HCT116 (cell line): Measurements from ENCODE around the gene TMEM174. TPM values are rescaled to one million over a fixed set of nuclear protein-coding genes. Genes with fewer than 3 reads are reported as not detected.
"Not testable (repeated sequence)": the region's sequence is repeated elsewhere in the genome, so short reads cannot be mapped to it uniquely, and the experiment has no call there.

Experiments
- ATAC-seq: fragments of 200-7000 bp; cut with Tn5 transposase; 2 replicates; pipeline ENCODE4 v1.9.1; 2020; ENCODE audit warnings: mild to moderate bottlenecking, moderate library complexity
- BruUV-seq: library from RNA; stranded (reverse); fragments of 400-500 nt; replicated peaks from 2 replicates; lab custom pipeline; 2021; lab: Mats Ljungman, UMichigan
- CTCF ChIA-PET: fragments of 300-600 bp; sonication (Branson Sonifier 250); formaldehyde crosslinking; loops from one replicate; lab custom pipeline; 2021; ENCODE audit warnings: antibody characterized with exemption; lab: Charles Lee
- POLR2A ChIA-PET: fragments of 300-600, 350-600 bp; sonication (Branson Sonifier 250); formaldehyde crosslinking; loops from one replicate; lab custom pipeline; 2021; ENCODE audit warnings: antibody characterized with exemption; lab: Charles Lee
- RAD21 ChIA-PET, 2 experiments: fragments of 300-600 bp; sonication (Branson Sonifier 250); formaldehyde crosslinking; loops; one replicate each; lab custom pipeline; 2023; ENCODE audit warnings: low total read pairs in 2 of 2; ENCODE audit not compliant: uncharacterized antibody in 2 of 2, unreplicated experiment in 2 of 2, low non-redundant PET in 1 of 2; lab: Charles Lee
- DNase-seq: peaks from one replicate; pipeline ENCODE4 v3.0.0-alpha.2; 2010; ENCODE audit warnings: low read depth, low spot score
- H2AFZ ChIP-seq: fragments of 200-600 bp; shearing (Covaris generic), sonication (generic); 2 replicates; pipeline ENCODE4 v1.6.1; 2017; ENCODE audit warnings: low read depth, mixed run types, mixed read lengths, antibody characterized with exemption, low read length; ENCODE audit not compliant: poor library complexity, severe bottlenecking
- H3K27ac ChIP-seq: 2 replicates; pipeline ENCODE4 v1.5.1; 2012; ENCODE audit warnings: low read depth, low read length
- H3K27me3 ChIP-seq: fragments of 200-600 bp; sonication (generic); 2 replicates; pipeline ENCODE4 v1.6.1; 2016; ENCODE audit warnings: mixed run types, low read length, mixed read lengths; ENCODE audit not compliant: insufficient read depth
- H3K36me3 ChIP-seq, 2 experiments: fragments of 200-500 bp in 1 of 2; fragments of 200-600 bp in 1 of 2; sonication (Bioruptor generic) in 1 of 2; sonication (generic) in 1 of 2; 2 replicates each; pipeline versions ENCODE4 v1.5.1 to v1.6.1; 2014 to 2016; ENCODE audit warnings: low read length in 2 of 2, inconsistent platforms in 1 of 2, mixed read lengths in 1 of 2, mixed run types in 1 of 2; ENCODE audit not compliant: insufficient read depth in 2 of 2, control insufficient read depth in 1 of 2
- H3K4me1 ChIP-seq, 2 experiments: fragments of 200-600 bp in 1 of 2; sonication (generic) in 1 of 2; 2 replicates each; pipeline versions ENCODE4 v1.5.1 to v1.6.1; 2012 to 2017; ENCODE audit warnings: low read length in 2 of 2, inconsistent platforms in 1 of 2, mild to moderate bottlenecking in 1 of 2, mixed read lengths in 1 of 2, mixed run types in 1 of 2, moderate library complexity in 1 of 2; ENCODE audit not compliant: insufficient read depth in 2 of 2, control insufficient read depth in 1 of 2
- H3K4me2 ChIP-seq: fragments of 200-600 bp; sonication (generic); 2 replicates; pipeline ENCODE4 v1.6.1; 2017; ENCODE audit warnings: mixed run types, low read length, mixed read lengths
- H3K4me3 ChIP-seq, 2 experiments: fragments of 200-600 bp in 1 of 2; sonication (generic) in 1 of 2; replicated peaks in 1 of 2; 2 replicates each; pipeline ENCODE4 v1.5.1; 2011 to 2016; ENCODE audit warnings: low read length in 2 of 2, control low read depth in 1 of 2, low read depth in 1 of 2, mild to moderate bottlenecking in 1 of 2, mixed read lengths in 1 of 2, mixed run types in 1 of 2
- H3K79me2 ChIP-seq: fragments of 200-600 bp; sonication (generic); 2 replicates; pipeline ENCODE4 v1.6.1; 2017; ENCODE audit warnings: mild to moderate bottlenecking, mixed run types, low read length, moderate library complexity, mixed read lengths; ENCODE audit not compliant: insufficient read depth
- H3K9ac ChIP-seq: fragments of 200-600 bp; sonication (generic); 2 replicates; pipeline ENCODE4 v1.6.1; 2016; ENCODE audit warnings: low read length, mixed read lengths
- H3K9me2 ChIP-seq: fragments of 200-600 bp; sonication (generic), shearing (Covaris generic); 2 replicates; pipeline ENCODE4 v1.6.1; 2017; ENCODE audit warnings: mixed run types, mild to moderate bottlenecking, moderate library complexity; ENCODE audit not compliant: insufficient read depth
- H3K9me3 ChIP-seq, 2 experiments: fragments of 200-500 bp in 1 of 2; fragments of 200-600 bp in 1 of 2; sonication (Bioruptor generic) in 1 of 2; sonication (generic) in 1 of 2; 2 replicates each; pipeline ENCODE4 v1.6.1; 2014 to 2017; ENCODE audit warnings: low read length in 2 of 2, mixed read lengths in 2 of 2, inconsistent platforms in 1 of 2, low read depth in 1 of 2, mild to moderate bottlenecking in 1 of 2, mixed run types in 1 of 2, moderate library complexity in 1 of 2; ENCODE audit not compliant: control insufficient read depth in 1 of 2, insufficient read depth in 1 of 2
- H4K20me1 ChIP-seq: fragments of 200-600 bp; sonication (generic), shearing (Covaris generic); 2 replicates; pipeline ENCODE4 v1.6.1; 2017; ENCODE audit warnings: mixed run types, mild to moderate bottlenecking, moderate library complexity; ENCODE audit not compliant: insufficient read depth
- CEBPB ChIP-seq: IDR thresholded peaks from 2 replicates; pipeline ENCODE4 v1.6.1; 2012; ENCODE audit warnings: low read depth
- EGR1 ChIP-seq: IDR thresholded peaks from 2 replicates; pipeline ENCODE4 v1.6.1; 2012; ENCODE audit warnings: low read depth
- ELF1 ChIP-seq: IDR thresholded peaks from 2 replicates; pipeline ENCODE4 v1.6.1; 2012; ENCODE audit warnings: low read depth, borderline replicate concordance
- FOSL1 ChIP-seq: IDR thresholded peaks from 2 replicates; pipeline ENCODE4 v1.6.1; 2012; ENCODE audit warnings: low read depth
- JUND ChIP-seq: IDR thresholded peaks from 2 replicates; pipeline ENCODE4 v1.6.1; 2012
- POLR2A ChIP-seq: IDR thresholded peaks from 2 replicates; pipeline ENCODE4 v1.7.0; 2011; ENCODE audit warnings: borderline replicate concordance; ENCODE audit not compliant: insufficient read depth, insufficient read length; ENCODE audit errors: extremely low read depth
- POLR2AphosphoS5 ChIP-seq: IDR thresholded peaks from 2 replicates; pipeline ENCODE4 v1.6.1; 2011; ENCODE audit warnings: mild to moderate bottlenecking, low read depth, low read length, moderate library complexity
- SIN3A ChIP-seq: IDR thresholded peaks from 2 replicates; pipeline ENCODE4 v1.6.1; 2012; ENCODE audit warnings: low read depth
- SP1 ChIP-seq: IDR thresholded peaks from 2 replicates; pipeline ENCODE4 v1.6.1; 2012; ENCODE audit warnings: low read depth
- SRF ChIP-seq: IDR thresholded peaks from 2 replicates; pipeline ENCODE4 v1.6.1; 2012; ENCODE audit warnings: low read depth
- YY1 ChIP-seq: IDR thresholded peaks from 2 replicates; pipeline ENCODE4 v1.6.1; 2011; ENCODE audit warnings: low read length, low read depth, moderate library complexity, mild to moderate bottlenecking; ENCODE audit not compliant: insufficient replicate concordance; ENCODE audit errors: extremely low read depth
- ZBTB33 ChIP-seq: IDR thresholded peaks from 2 replicates; pipeline ENCODE4 v1.6.1; 2011; ENCODE audit warnings: mild to moderate bottlenecking, low read length, moderate library complexity; ENCODE audit not compliant: insufficient replicate concordance; ENCODE audit errors: extremely low read depth
- intact Hi-C: fragments of 100-400 bp; cut with micrococcal nuclease; formaldehyde crosslinking; loops from 2 replicates; pipeline ENCODE4 v1.10.0; 2022
- total RNA-seq: library from RNA; stranded (reverse); gene quantifications from one replicate; pipeline ENCODE4 v1.2.1, GENCODE V29; 2021; ENCODE audit not compliant: unreplicated experiment

TMEM174 gene
- total RNA-seq, 1 experiment from 2014 or later: not detected

GRCh38 chr5:73205305-73205704 is 32.3 kb downstream of the TMEM174 start:
- no peak for DNase-seq
- Histone ChIP-seq H3K4me3 (no peak overlapping the region), H3K9ac (no peak overlapping the region), H3K9me3 (no peaks in the 10 kb centered on the region), H3K36me3 (no peaks in the 10 kb centered on the region), H3K27me3 (no peaks in the 10 kb centered on the region), H3K4me1 (peaks cover 0 to 13% of the 10 kb centered on the region in 2 experiments; a peak in 3 of 4 replicates), H4K20me1 (no peaks in the 10 kb centered on the region), H3K79me2 (no peaks in the 10 kb centered on the region), H3K9me2 (no peaks in the 10 kb centered on the region), H2AFZ (no peak overlapping the region), H3K4me2 (no peak overlapping the region), H3K27ac (no peak overlapping the region)
- no peak for TF ChIP-seq JUND
- TF ChIP-seq POLR2AphosphoS5: no peak
- TF ChIP-seq SP1: no peak
- no peak for TF ChIP-seq SRF
- no peak for TF ChIP-seq SIN3A
- no peak for TF ChIP-seq EGR1
- TF ChIP-seq FOSL1: no peak
- no peak for TF ChIP-seq ELF1
- TF ChIP-seq ZBTB33: no peak
- no peak for TF ChIP-seq CEBPB
- no peak for TF ChIP-seq YY1
- no peak for TF ChIP-seq POLR2A
- no TSS peak for BruUV-seq
- ChIA-PET CTCF (no interaction called here), POLR2A (no interaction called here), RAD21 (no interaction called here)
- intact Hi-C loops: no loop called here
- ATAC-seq: no peak

- H3K4me3 ChIP-seq, H4K20me1 ChIP-seq, H3K9me3 ChIP-seq, H3K4me2 ChIP-seq, H3K27me3 ChIP-seq, H3K9me2 ChIP-seq, H3K79me2 ChIP-seq, intact Hi-C loops, ATAC-seq, DNase-seq, BruUV-seq, POLR2A ChIA-PET, H3K36me3 ChIP-seq, RAD21 ChIA-PET, H2AFZ ChIP-seq, H3K27ac ChIP-seq, H3K4me1 ChIP-seq, H3K9ac ChIP-seq: not testable (repeated sequence)
- CTCF ChIA-PET: interaction anchor here (1.2 to 1.9 kb wide), 2 partner anchors 9 to 11 kb away, joined by 4 to 5 read pairs; no protein-coding TSS in a partner anchor
Measured at GRCh38 chr5:73207239-73207638, 34.2 kb downstream of the TMEM174 start.

GRCh38 chr5:73209075-73209474 is 36.1 kb downstream of the TMEM174 start:
- RAD21 ChIA-PET, intact Hi-C loops, H3K27me3 ChIP-seq, H2AFZ ChIP-seq, H3K79me2 ChIP-seq, H3K27ac ChIP-seq, H3K4me2 ChIP-seq, H3K9me2 ChIP-seq, H3K36me3 ChIP-seq, H3K4me1 ChIP-seq, POLR2A ChIA-PET, BruUV-seq, H3K9ac ChIP-seq, H4K20me1 ChIP-seq, ATAC-seq, H3K4me3 ChIP-seq, H3K9me3 ChIP-seq, DNase-seq: not testable (repeated sequence)
- CTCF ChIA-PET: interaction anchor here (1.9 kb wide), 1 partner anchor 9 kb away, joined by 4 read pairs; no protein-coding TSS in a partner anchor
